Large intestine (tissue), 3 donors: Measurements from ENCODE around the gene FOXA3. TPM values are rescaled to one million over a fixed set of nuclear protein-coding genes. Genes with fewer than 3 reads are reported as not detected.
"Not testable (repeated sequence)": the region's sequence is repeated elsewhere in the genome, so short reads cannot be mapped to it uniquely, and the experiment has no call there.

Source experiments
- DNase-seq, 2 donors: peaks; one replicate each; pipeline versions ENCODE4 v3.0.0 to v3.0.0-alpha.2; 2013
- H3K27ac ChIP-seq: one replicate; pipeline ENCODE4 v1.5.1; 2013; ENCODE audit warnings: low read length
- H3K27me3 ChIP-seq: 2 replicates; pipeline ENCODE4 v1.6.1; 2013; ENCODE audit warnings: low read length; ENCODE audit not compliant: control insufficient read depth, insufficient read depth
- H3K36me3 ChIP-seq: 2 replicates; pipeline ENCODE4 v1.6.1; 2013; ENCODE audit warnings: low read length; ENCODE audit not compliant: control insufficient read depth, insufficient read depth
- H3K4me1 ChIP-seq: one replicate; pipeline ENCODE4 v1.6.1; 2013; ENCODE audit warnings: low read length; ENCODE audit not compliant: control insufficient read depth, insufficient read depth
- H3K4me3 ChIP-seq: one replicate; pipeline ENCODE4 v1.5.1; 2013; ENCODE audit warnings: low read length
- H3K9me3 ChIP-seq: one replicate; pipeline ENCODE4 v1.6.1; 2013; ENCODE audit warnings: mild to moderate bottlenecking, low read depth, low read length, moderate library complexity; ENCODE audit not compliant: control insufficient read depth
- WGBS: methylation state at CpG from one replicate; pipeline ENCODE4 v1.1.5; 2013; ENCODE audit warnings: low lambda C conversion rate; ENCODE audit not compliant: insufficient coverage; 5-methylcytosine and 5-hydroxymethylcytosine counted together
- polyA plus RNA-seq: library from polyadenylated mRNA; unstranded; fragments of 120-200 nt; gene quantifications from one replicate; pipeline ENCODE4 v1.2.1, GENCODE V29; 2013

FOXA3 gene
- polyA plus RNA-seq, 1 donor = 21.3 TPM

DNA sequence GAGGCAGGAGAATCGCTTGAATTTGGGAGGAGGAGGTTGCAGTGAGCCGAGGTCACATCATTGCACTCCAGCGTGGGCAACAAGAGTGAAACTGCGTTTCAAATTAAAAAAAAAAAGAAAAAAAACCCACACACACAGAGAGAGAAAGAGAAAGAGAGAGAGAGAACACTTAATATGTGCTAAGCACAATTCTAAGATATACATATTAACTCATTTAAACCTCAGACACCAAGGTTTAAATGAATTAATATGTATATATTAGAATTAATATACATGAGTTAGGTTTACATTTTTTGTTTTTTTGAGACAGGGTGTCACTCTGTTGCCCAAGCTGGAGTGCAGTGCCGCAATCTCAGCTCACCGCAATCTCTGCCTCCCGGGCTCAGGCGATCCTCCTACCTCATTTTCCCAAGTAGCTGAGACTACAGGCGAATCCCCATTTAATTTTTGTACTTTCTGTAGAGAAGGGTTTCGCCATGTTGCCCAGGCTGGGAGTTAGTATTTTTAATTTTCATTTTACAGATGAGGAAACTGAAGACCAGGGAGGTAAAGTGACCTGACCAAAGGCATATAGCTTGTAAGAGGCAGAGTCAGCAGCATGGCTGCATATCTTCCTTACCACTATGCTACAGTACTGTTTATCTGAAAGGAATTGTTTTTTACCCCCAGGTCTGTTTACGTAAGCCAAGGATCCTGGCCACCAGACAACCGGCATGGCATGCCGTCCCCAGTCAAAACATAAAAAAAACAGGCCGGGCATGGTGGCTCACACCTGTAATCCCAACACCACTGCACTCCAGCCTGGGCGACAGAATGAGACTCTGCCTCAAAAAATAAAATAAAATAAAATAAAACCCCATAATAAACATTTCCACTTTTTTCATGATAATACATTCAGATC lies 3.5 kb upstream of the FOXA3 start:
- peaks cover 6% of the 10 kb centered on the region for H3K4me1 ChIP-seq
- H3K9me3 ChIP-seq = no peaks in the 10 kb centered on the region
- no peak for DNase-seq
- H3K4me3 ChIP-seq = no peak overlapping the region
- no peak overlapping the region for H3K27ac ChIP-seq
- 80% methylated on average over 2 of the region's 15 CpGs for WGBS
- peaks cover 18% of the 10 kb centered on the region for H3K27me3 ChIP-seq
- H3K36me3 ChIP-seq = peaks cover 27% of the 10 kb centered on the region

GRCh38 chr19:45862271-45862563 lies 1.9 kb upstream of the FOXA3 start:
- peaks cover 13% of the 10 kb centered on the region for H3K4me1 ChIP-seq
- H3K36me3 ChIP-seq = peaks cover 20% of the 10 kb centered on the region
- no CpG with 5 or more reads among the region's 11 CpGs for whole genome bisulfite sequencing
- H3K27ac ChIP-seq = peak overlapping the region; percentile 79
- peak overlapping the region; percentile 89 for H3K4me3 ChIP-seq
- DNase-seq = no peak
- H3K27me3 ChIP-seq = peaks cover 18% of the 10 kb centered on the region
- H3K9me3 ChIP-seq = no peaks in the 10 kb centered on the region

DNA sequence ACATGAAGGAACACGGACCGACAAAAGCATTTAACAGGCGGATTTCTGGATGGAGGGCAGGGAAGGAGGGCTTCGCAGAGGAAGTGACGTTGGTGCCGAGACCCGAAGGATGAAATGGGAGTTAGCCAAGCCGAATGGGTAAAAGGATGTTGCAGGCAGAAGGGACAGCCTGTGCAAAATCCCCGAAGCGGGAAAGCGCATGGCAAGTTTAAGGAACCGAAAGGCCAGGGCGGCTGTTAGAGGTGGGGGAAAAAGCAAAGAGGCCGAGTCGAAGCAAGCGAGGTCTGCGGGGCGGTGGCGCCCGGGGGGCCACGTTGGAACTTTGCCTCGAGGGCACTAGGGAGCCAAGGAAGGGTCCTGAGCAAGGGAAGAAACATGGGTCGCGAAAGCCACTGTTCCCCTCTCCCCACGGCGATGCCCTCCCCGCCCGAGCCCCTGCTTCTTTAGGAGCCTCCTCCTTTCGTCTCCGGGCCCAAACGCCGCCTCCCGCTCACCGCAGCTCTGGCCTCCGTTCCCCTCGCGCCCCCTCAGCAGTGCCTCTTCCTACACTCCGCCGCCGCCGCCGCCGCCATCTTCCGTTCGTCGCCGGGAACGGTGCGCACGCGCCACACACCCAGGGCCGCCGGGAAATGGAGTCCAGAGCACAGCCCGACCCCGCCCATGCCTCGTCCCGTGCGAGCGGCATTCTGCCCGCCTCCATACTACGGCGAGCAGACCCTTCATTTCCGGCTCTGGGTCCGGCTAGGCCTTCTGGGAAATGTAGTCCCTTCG lies 1.4 kb upstream of the FOXA3 start, which contains the start of gene SYMPK:
TSS of gene SYMPK (minus strand) at position 584 of the 771 bp plus-strand sequence. CDS start 8,652 bp downstream, outside the sequence.
- DNase-seq = peak; percentile 99
- peak within 1 kb of the TSS; percentile 89 for H3K4me3 ChIP-seq
- H3K27ac ChIP-seq = peak within 1 kb of the TSS; percentile 79
- H3K27me3 ChIP-seq = peaks cover 18% of the 10 kb centered on the region
- 0% methylated on average over 1 of the region's 65 CpGs for WGBS
- peaks cover 13% of the 10 kb centered on the region for H3K4me1 ChIP-seq
- H3K36me3 ChIP-seq = peaks cover 20% of the 10 kb centered on the region
- no peaks in the 10 kb centered on the region for H3K9me3 ChIP-seq

GRCh38 chr19:45863335-45863839 lies 739 bp upstream of the FOXA3 start:
- Histone ChIP-seq H3K27ac (peak overlapping the region; percentile 79), H3K27me3 (peaks cover 18% of the 10 kb centered on the region), H3K36me3 (peaks cover 17% of the 10 kb centered on the region), H3K4me3 (peak overlapping the region; percentile 65), H3K9me3 (no peaks in the 10 kb centered on the region), H3K4me1 (peaks cover 13% of the 10 kb centered on the region)
- DNase-seq = no peak
- WGBS = 20% methylated on average over 1 of the region's 22 CpGs

GRCh38 chr19:45864629-45865082 lies 530 bp downstream of the FOXA3 start:
- Histone ChIP-seq H3K4me3 (peak overlapping the region; percentile 84), H3K9me3 (no peaks in the 10 kb centered on the region), H3K27me3 (peaks cover 18% of the 10 kb centered on the region), H3K36me3 (peaks cover 8% of the 10 kb centered on the region), H3K27ac (peak overlapping the region; percentile 74), H3K4me1 (peaks cover 13% of the 10 kb centered on the region)
- DNase-seq = no peak
- WGBS = no CpG with 5 or more reads among the region's 12 CpGs

- Histone ChIP-seq H3K4me1 (peaks cover 13% of the 10 kb centered on the region), H3K9me3 (no peaks in the 10 kb centered on the region), H3K36me3 (peaks cover 6% of the 10 kb centered on the region), H3K27ac (peak overlapping the region; percentile 74), H3K27me3 (peaks cover 18% of the 10 kb centered on the region), H3K4me3 (peak overlapping the region; percentile 84)
- peak in 1 of 2 donors; percentile 35 for DNase-seq
- no CpG with 5 or more reads among the region's 9 CpGs for WGBS
These were observed 1.3 kb downstream of the FOXA3 start for GRCh38 chr19:45865269-45865948.

DNA sequence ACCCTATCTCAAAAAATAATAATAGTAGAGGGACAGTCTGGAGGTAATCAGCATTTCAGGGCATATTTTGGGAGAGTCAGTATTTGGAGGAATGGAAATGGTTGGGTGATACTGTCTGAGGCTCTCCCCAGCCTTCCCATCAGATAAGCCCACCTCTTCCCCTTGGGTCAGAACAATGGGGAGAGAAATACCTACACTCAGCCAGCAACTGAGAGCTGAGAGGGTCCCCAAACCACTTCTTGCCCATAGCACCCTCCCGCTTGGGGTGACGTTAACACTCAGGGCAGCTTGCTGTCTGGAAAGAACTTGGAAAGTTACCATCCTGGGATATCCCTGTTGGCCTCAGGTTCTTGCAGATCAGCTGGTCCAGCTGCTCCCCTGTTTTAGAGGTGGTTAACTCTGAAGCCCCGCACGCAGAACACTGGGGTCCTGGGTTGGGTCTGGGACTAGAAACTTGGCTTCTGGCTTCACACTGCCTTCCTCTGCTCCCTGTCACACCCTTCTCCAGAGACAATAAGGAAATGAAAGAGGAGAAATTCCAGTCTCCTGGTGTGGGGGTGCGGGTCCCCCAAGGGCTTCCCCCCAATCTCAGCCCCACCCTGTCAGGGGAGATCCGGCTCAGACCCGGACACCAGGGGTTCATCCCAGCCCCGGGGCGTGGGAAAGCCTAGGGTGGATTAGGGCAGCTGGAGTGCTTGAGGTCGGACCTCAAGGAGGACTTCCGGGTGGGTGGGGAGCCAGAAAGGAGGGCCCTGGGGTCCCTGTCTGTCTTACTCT lies 2.5 kb downstream of the FOXA3 start:
- peak in 1 of 2 donors; percentile 84 for DNase-seq
- H3K27me3 ChIP-seq = peaks cover 18% of the 10 kb centered on the region
- H3K27ac ChIP-seq = peak overlapping the region; percentile 74
- WGBS = no CpG with 5 or more reads among the region's 11 CpGs
- H3K4me3 ChIP-seq = peak overlapping the region; percentile 84
- H3K9me3 ChIP-seq = no peaks in the 10 kb centered on the region
- H3K36me3 ChIP-seq = no peaks in the 10 kb centered on the region
- H3K4me1 ChIP-seq = peaks cover 13% of the 10 kb centered on the region

DNA sequence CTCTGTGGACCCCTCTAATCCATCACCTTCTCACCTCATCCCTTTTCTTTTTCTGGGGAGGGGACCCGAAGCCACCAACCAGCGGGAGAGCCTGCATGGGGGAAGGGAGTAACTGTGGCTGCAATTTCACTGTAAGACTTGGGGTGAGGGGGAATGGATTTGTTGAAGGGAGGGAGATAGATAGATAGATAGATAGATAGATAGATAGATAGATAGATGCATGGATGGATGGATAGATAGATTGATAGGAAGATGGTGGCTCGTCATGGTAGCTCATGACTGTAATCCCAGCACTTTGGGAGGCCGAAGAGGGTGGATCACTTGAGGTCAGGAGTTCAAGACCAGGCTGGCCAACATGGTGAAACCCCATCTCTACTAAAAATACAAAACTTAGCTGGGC lies 3.1 kb downstream of the FOXA3 start:
- H3K9me3 ChIP-seq, H3K4me1 ChIP-seq, H3K36me3 ChIP-seq, DNase-seq: not testable (repeated sequence)
- H3K27ac ChIP-seq = peak overlapping the region; percentile 74
- peaks cover 18% of the 10 kb centered on the region for H3K27me3 ChIP-seq
- peak overlapping the region; percentile 84 for H3K4me3 ChIP-seq
- WGBS = 86% methylated on average over 1 of the region's 4 CpGs

GRCh38 chr19:45870798-45871197 lies 6.7 kb downstream of the FOXA3 start:
- no peaks in the 10 kb centered on the region for H3K27me3 ChIP-seq
- peaks cover 26% of the 10 kb centered on the region for H3K4me1 ChIP-seq
- H3K27ac ChIP-seq = no peak overlapping the region
- peaks cover 14% of the 10 kb centered on the region for H3K36me3 ChIP-seq
- 100% methylated on average over 1 of the region's 5 CpGs for WGBS
- DNase-seq = no peak
- H3K9me3 ChIP-seq = no peaks in the 10 kb centered on the region
- H3K4me3 ChIP-seq = no peak overlapping the region
